ENCODE results near the gene PKM.

PKM gene

DNA sequence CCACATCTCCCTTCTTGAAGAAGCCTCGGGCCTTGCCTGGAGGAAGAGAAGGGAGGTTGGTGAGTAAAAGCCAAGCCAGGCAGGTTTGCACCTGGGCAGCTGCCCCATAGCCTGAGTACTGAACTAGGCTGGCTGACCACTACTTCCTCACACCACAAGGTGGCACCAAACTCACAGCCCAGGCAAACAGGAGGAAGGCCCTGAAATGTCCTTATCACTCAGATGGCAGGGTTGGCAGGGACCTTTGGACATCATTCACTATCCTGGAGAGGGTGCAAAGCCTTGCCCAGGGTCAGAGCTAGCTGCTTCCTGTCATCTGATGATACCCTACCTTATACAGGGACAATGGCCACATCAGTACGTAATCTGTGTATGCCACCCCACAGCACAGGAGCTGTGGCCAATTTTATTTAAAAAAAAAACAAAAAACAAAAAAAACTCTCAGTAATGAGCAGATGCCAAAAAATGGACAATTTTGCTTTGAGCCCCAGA is 31.2 kb downstream of the PKM start:
- DNase-seq, result peak; percentile 67 to 75

DNA sequence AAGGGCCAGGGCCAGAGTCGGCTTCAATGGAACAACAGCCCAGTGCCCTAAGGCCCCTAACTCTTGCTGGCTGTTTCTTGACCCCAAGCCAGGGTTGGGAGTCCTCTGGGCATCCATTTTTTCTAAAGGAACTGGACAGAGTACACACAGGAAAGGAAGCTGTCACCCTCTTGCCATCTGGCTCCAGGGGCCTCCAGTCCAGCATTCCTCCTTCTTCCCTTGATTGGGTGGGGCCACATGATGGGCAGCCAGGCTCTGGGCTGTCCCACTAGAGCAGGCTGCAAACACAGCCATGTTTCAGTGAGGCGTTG is 31.8 kb downstream of the PKM start:
- no peak for DNase-seq

DNA sequence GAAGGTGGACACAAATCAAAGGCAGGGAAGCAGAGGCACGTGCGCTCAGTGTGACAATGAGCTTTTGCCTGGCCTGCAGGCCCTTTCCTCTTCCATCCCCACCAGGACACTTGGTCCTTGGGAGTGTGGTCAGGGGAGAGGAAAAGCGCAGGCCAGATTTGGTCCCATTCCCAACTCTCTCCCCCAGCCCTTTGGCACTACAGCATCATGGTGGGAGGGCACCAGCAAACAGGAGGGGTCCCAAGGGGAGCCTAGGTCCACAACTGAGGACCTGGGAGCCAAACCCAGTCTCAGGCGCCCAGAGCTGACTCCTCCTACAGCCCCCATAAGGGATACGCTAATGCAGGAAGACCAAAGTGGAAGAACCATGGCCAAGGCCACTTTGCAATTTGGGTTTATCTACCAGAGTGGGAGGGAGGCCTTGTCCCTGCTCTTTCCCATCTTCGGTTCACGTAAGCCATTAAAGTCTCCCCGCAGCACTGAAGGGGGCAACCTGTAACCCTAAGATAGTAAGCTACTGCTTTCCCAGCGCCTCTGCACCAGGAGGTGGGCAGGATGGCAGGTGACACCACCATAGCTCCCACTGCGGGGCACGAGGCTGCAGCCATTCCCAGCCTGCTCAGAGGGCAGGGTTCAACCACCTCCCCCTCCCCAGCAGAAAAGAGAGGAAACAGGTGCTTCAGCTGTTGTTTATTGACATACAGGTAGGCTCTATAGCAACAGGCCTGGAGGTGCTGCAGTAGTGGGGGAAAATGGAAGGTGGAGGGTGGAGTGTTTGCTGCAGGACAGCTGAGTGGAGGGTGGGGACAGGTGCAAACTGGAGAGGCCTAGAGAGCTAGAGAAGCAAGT is 32.4 kb downstream of the PKM start:
- peak; percentile 69 to 89 for DNase-seq

DNA sequence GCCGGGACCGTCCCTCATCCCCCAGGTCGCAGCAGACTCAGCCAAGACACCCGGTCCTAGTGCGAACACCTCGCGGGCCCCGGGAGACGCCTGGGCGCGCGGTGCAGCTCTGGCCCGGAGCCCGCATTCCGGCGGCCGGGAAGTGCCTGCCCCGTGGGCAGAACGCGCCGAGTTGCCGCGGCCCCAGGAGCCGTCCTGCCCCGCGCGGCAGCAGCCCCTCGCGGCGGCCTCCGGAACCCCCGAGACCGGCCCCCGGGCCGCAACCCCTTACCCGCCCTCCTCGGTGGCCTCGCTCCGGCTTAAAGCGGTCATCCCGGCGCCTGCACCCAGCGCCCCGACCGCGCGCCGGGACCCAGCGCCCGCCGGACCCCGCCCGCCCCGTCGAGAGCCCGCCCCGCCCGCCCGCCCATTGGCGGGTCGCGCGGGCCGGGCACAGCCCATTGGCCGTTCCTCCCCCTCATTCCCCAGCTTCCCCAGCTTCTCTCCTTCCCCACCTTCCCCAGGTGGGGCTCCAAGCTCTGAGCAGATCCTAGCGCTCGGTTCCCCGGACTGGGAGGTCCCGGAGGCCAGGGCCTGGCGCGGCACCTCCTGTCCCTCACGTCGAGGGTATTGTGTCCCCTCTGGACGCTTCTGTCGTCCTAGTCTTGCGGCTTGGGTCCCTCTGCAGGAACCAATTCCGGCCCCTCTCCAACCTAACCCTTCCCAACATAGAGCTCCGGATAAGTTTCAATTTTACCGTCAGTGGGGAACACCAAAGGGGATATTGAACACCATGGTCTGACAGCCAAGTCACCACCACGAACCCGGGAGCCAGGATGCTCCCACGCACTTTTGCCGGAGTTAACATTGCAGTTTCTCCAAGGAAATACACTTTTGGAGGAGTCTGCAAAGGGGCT is 33.3 kb downstream of the PKM start, which contains the start of gene GRAMD2A:
GRAMD2A (minus strand) TSS at position 328 of the 896 bp plus-strand sequence.
- DNase-seq, result peak; percentile 38 to 58

DNA sequence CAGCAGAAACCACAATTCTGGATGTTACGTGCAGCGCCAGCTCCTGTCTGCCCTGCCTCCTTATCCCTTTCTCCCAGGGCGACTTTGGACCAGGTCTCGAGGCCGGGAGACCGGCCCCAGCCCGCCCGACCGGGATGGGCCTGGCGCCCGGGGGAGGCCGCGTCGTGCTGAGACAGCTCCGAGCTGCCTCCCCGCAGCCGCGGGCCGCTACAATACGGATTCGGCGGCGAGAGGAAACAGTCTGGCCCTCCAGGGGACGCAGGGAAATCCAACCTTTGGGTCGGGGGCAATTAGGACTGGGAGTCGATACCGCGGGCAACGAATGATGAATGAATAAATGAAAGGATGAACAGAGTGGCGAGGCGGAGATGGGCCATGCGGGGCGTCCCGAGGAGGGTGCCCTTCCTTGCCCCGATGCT is 33.9 kb downstream of the PKM start:
- no peak for DNase-seq

DNA sequence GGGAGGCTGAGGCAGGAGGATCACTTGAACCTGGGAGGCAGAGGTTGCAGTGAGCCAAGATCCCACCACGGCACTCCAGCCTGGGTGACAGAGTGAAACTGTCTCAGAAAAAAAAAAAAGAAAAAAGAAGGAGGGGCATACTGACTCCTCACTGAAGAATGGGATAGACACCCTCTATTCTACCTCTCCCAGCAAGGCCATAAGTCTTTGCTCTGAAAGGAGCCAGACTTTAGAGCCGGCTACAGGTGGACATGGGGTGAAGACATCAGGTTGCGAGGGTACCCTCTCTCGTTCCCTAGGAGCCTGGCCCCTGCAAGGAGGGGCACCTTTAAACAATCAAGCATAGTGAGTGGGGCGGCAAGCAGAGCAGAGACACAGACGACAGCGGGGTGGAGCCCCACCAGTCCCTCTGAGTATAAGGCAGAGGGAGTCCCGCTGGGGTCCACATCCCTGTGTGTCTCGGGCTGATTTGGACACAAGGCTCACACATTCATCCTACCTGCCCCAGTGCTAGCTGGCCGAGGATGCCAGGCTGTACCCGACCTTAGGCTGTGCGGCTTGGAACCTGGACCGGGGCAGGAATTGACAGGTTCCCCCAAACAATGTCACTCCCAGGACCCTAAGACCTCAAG is 34.5 kb downstream of the PKM start:
- DNase-seq, result no peak

DNA sequence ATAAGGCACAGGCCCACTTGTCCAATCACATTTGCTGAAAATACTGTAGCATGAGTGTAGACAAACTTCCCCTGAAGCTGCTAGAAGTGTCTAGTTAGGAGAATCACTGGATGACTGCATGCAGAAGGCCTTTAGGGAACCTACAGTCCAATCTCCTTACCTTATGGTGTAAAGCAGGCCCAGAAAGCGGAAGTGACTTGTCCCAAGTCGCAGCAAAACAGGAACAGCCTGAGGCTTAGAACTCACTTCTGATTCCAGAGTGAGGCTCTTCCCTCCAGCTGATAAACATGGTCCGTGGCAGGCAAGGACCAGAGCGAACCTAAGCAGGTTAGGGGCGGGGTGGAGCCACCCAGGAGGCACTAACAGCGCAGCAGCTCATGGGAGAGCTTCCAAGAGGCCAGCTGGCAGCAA is 35.9 kb downstream of the PKM start:
- DNase-seq, result no peak

DNA sequence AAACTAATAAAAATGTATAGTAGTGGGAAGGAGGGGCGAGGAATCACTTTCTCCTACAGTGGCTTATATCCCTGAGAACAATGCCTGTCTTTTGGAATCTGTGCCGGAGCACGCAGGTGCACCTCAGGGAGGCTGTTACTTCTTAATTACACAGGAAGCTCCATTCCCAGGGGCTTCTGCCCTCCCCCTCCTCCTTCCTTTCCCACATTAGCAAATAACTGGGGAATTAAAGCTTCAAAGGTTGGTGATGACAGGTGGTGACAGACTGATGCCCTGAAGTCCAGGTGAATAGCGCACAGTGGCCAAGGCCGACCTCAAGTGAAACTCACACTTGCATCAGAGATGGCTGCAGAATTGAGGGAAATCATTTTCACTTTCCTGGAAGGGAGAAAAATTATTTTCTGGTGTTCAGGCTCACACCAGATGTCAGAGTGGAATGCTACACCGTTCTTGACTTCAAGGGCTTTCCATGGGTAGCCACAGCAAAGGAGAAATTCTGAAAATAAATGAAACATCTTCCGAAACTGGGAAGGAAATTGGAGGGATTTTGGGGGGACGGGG is 37.1 kb downstream of the PKM start:
- DNase-seq, result no peak

DNA sequence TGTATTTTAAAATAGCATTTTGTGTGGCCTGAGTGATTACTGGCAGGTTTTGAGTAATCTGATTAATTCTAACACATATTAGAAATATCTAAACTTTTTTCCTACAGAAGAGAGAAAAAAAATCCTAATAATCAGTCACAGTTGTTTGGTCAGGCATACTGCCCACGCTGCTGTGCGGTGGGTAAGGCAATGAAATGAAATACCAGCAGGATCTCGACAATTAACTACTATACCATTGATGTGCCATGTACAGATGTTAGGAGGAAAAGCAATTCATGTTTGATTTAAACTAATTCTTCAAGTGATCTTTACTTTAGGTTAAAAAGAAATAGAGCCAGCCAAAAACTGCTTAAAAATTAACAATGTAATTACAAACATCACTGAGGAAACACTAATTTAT is 38.6 kb downstream of the PKM start:
- DNase-seq, result peak in 1 of 2 experiments; percentile 48

DNA sequence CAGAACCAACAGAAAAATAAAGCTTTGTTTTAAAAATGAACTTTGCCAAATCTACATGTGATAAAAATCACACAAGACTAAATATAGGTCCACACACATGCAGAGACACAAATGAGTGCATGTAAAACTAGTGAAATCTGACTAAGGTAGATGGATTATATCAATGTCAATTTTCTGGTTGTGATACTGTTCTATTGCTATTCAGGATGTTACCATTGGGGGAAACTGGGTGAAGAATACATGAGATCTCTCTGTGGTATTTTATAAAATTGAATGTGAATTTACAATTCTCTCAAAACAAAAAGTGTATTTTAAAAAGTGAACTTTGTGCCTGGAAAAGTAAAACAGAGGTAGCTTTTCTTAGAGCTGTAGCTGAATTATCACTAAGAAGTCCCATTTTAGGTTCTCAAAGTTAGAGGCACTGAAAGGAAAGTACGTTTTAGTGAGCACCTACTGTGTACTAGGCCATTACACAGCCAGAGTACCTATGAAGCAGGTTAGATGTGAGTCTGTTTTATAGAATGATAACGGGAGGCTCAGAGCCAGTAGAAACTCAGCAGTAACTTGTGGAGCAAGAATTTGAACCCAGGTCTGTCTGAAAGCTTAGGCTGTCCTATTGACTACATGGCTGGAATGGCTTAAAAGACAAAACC is 41.6 kb downstream of the PKM start:
- no peak for DNase-seq

DNA sequence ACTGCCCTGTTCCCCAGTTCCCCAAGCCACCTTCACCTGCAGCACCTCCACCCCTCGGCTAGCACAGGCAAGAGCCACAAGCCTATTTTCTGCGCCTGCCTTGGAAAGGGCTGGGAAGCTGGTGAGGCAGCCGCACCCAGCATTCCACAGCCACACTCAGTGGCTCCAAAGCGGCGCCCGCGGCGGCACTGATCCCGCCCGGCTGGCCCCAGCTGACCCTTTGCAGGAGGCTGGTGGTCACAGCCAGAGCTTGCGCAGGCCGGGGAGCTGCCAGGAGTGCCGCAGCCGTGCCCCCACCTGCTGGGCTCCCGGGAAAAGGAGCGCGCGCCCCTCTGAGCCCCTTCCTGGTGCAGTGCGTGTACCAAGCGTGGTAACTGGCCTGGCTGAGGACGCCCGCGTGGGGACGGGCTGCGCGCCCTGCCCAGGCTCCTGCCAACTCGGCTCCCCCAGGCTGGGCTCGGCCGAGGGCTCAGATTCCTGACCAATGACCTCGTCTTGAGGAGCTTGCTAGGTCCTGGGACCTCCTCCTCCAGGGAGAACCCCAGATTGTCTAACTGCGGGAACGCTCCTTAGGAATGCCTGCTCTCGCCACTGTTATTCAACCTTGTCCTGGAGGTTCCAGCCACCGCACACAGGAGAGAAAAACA is 46.7 kb downstream of the PKM start:
- no peak for DNase-seq

DNA sequence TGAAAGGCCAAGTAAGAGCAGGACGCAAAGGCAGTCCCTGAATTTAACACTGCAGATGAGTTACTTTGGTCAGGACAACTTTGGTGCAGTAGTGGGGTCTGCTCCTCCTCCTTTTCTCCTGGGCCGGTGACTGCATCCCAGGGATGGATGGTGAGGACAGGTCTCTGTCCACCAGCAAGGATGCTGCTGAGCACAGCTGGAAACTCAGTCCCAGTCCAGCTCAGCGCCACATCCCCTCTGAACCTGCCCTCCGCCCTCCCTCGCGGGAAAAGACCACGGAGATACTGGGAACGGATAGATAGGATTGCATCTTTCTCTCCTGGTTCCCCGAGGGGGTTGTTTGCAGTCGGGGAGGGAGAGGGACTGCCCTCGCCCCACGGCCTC is 47.2 kb downstream of the PKM start:
- no peak for DNase-seq

DNA sequence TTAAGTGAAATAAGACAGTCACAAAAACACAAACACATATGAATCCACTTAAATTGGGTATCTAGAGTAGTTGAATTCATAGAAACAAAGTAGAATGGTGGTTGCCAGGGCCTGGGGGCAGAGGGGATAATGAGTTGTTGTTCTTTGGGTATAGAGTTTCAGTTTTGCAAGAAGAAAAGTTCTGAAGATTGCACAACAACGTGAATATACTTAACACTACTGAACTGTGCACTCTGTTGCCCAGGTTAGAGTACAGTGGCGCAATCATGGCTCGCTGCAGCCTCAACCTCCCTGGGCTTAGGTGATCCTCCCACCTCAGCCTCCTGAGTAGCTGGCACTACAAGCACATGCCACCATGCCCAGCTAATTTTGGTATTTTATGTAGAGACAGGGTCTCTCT is 48.3 kb downstream of the PKM start:
- no peak for DNase-seq

DNA sequence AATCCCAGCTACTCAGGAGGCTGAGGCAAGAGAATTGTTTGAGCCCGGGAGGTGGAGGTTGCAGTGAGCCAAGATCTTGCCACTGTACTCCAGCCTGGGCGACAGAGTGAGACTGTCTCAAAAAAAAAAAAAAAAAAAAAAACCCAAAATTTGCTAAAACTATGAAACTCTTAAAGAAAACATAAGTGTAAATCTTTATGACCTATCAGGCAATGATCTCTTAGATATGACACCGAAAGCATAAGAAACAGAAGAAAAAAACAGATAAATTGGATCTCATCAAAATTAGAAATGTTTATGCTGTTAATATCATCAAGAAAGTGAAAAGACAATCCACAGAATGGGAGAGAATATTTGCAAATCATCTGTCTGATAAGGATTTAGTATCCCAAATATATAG is 48.7 kb downstream of the PKM start:
- DNase-seq, result no peak

DNA sequence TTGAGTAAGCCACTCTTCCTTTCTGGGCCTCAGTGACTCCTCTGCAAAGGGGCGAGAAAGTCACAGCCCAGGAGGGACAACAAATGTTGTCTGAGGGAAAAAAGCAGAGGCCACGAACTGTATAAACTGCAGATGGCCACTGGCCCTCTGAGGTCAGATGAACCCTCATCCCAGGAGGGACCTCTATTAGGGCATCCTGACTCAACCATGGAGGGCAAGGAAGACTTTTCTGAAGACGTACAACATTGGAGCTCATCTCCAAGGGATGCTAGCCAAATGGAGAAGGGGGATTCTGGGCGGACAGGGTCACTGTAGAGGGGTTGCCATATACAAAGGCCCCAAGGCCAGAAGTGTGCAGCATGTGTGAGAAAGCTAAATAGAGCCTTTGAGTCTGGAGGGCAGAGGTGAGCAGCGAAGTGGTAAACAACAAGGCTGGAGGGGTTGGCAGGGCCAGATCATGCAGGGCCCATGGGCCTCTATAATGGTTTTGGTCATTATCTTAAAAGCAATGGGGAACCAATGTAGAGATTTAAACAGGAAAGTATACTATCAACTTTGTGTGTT is 50.1 kb downstream of the PKM start:
- DNase-seq, result no peak

DNA sequence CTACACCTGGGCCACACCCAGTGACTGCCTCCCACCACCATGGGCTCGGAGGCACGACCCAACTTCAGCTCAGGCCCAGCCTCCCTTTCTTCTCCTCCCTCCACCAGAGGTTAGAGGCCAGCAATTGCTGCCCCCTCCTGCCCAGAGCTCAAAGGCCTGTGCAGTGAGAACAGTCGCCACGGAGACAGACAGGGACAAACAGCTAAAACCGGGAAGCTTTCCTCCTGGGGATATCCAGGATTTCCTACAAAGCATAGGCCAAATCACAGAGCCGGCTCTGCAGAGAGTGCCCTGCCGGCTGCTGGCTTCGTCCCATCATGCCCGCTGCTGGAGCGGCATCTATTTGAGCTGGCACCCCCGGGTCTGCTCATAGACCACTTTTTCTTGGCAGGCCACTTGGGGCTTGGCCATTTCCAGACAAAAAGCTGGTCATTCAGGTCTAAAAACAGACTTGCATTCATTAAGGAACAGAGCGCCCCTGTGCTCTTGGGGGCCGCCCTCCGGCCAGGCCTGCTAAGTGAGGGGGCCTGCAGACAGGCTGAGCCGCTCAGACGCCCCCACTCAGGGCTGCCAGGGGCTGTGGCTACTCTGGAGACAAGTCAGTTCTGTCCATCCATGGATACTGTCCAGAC is 50.9 kb downstream of the PKM start:
- DNase-seq, result no peak

DNA sequence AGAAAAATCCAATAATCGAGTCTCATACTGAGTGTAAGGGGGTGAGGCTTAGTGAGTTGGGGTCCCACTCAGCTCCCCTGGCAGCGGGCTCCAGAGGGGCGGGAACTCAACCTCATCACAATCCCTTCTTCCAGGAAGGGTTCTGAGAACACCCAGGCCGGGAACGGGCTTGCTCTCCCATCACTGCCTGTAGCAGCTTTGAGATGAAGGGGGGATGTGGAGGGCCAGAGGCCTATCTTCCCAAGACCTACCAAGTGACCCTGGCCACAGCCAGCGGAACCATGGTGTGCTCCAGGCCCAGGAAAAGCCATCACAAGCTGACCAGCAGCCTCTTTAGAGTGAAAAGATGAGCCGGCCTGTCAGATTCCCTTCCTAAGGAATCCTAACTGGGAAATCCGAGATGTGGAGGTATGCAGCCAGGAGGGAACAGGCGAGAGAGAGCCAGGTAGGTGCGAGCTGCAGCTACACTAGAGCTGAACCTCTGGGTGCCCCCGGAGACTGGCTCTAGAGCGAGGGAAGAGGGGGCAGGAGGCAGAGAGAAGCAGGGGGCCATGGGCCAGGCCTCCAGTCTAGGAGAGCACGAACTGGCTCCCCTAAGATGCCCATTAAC is 51.9 kb downstream of the PKM start:
- no peak for DNase-seq

DNA sequence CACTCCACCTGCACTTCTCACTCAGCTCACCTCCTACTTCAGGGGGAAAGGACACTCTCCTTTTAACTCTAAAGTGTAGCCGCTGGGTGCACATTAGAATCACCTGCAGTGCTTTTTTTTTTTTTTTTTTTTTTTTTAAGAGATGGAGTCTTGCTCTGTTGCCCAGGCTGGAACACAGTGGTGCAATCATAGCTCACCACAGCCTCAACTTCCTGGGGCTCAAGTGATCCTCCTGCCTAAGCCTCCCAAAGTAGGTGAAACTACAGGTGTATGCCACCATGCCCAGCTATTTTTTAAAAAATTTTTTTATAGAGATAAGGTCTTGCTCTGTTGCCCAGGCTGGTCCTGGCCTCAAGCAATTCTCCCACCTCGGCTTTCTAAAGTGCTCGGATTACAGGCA is 54.2 kb downstream of the PKM start:
- no peak for DNase-seq

DNA sequence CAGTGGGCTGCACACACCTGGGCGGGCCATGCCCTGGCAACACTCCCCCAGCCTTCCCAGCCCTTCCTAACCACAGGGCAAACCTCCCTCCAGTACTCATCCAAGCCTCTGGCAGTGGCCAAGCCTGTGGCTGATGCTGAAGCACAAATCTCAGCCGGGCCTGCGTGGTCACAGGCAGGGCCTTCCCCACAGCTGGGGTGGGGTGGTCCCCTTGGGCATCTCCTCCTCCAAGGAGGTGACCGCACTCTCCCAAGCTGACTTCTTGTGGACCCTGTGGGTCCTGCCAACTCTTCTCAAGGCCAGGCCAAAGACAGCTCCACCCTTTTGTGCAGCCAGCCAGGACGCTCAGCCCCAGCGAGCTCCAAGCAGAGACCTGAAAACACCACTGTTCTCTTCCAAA is 54.8 kb downstream of the PKM start:
- DNase-seq, result no peak

DNA sequence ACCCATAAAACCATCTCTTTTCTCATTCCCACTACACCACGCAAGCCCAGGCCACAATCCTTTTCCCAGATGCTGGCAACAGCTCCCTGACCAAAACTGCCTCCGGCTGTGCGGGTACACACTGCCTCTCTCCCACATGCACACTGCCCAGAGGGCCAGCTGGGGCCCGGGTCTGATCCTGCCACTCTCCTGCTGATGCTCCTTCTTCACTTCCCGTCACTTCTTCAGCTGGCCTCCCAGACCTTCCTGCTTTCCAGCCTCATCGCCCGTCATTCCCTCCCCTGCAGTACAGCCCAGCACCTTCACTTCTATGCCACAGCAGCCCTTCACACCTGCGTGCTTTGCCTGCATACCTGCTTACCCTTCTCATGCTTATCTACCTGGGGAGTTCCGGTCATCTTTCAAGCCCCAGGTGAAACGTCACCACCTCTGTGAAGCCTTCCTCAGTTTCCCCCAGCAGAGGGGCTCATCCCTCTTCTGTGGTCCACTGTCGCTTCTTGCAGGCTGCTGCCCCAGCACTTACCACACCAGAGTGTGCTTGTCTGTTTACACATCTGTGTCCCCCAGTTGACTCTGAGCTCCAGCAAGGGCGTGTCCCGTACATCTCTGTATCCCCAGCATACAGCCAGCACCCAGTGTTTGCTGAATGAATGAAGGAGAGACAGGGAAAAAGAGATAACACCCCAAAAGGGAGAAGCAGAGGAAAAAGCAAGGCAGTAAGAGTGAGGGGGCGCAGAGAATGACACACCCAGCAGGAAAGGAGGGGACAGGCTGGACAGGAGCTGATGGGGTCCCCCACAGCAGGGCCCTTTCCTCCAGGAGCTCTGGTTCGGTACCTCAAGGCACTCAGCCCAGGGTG is 55.6 kb downstream of the PKM start:
- no peak for DNase-seq

Data from NCI-H2081 (cell line).